ENCODE data around the gene P4HA3. TPM values are rescaled to one million over a fixed set of nuclear protein-coding genes. Genes with fewer than 3 reads are reported as not detected.

Gene P4HA3
- total RNA-seq, 1 experiment from 2014 or later: 3.7 TPM

GRCh38 chr11:74276581-74276980 lies 34.9 kb downstream of the P4HA3 start:
- POLR2A ChIA-PET (ENCODE audit: unreplicated experiment): no interaction called here
- no peak overlapping the region for H3K9ac ChIP-seq (ENCODE audit: low read length)
- TF ChIP-seq CTCF (conservative IDR thresholded peaks at IDR 0.05; ENCODE audit: low read depth, low read length) (no peak), EZH2phosphoT487 (IDR thresholded peaks at IDR 0.05; ENCODE audit: borderline replicate concordance, low read length) (no peak)
- CTCF ChIA-PET: no interaction called here
- no peak for DNase-seq
- no peak overlapping the region for H3K4me3 ChIP-seq (ENCODE audit: low read length)
- H3K36me3 ChIP-seq (ENCODE audit: low read depth, low read length): no peaks in the 10 kb centered on the region
- BruUV-seq (replicated peaks): no TSS peak
- peaks cover 27% of the 10 kb centered on the region for H3K4me1 ChIP-seq (ENCODE audit: insufficient read depth, low read length)
- no peak overlapping the region for H3K4me2 ChIP-seq (ENCODE audit: low read length)
- H4K20me1 ChIP-seq (ENCODE audit: low read length): no peaks in the 10 kb centered on the region
- no peaks in the 10 kb centered on the region for H3K9me3 ChIP-seq (ENCODE audit: low read length)
- H3K27ac ChIP-seq (ENCODE audit: low read length): no peak overlapping the region
- intact Hi-C loops (cut with micrococcal nuclease): loop anchor here (5.0 kb wide), 1 partner anchor 41 kb away; no protein-coding TSS in a partner anchor
- H3K79me2 ChIP-seq (ENCODE audit: low read length): no peaks in the 10 kb centered on the region
- no peaks in the 10 kb centered on the region for H3K9me2 ChIP-seq (replicated peaks; ENCODE audit: low read length)
- H2AFZ ChIP-seq (ENCODE audit: low read length): no peak overlapping the region
- no peak for ATAC-seq
- H3K27me3 ChIP-seq (ENCODE audit: low read length): no peaks in the 10 kb centered on the region
- H3F3A ChIP-seq (ENCODE audit: low read length, unreplicated experiment): peaks cover 5% of the 10 kb centered on the region

- H3K9me3 ChIP-seq (ENCODE audit: low read length): no peaks in the 10 kb centered on the region
- H3K9me2 ChIP-seq (replicated peaks; ENCODE audit: low read length): no peaks in the 10 kb centered on the region
- intact Hi-C loops (cut with micrococcal nuclease): no loop called here
- H3K4me2 ChIP-seq (ENCODE audit: low read length): no peak overlapping the region
- DNase-seq (no peak), ATAC-seq (no peak)
- H3K9ac ChIP-seq (ENCODE audit: low read length): no peak overlapping the region
- no peak for TF ChIP-seq CTCF (conservative IDR thresholded peaks at IDR 0.05; ENCODE audit: low read depth, low read length)
- TF ChIP-seq EZH2 (IDR thresholded peaks at IDR 0.05; ENCODE audit: low read length, unreplicated experiment): no peak
- no peak for TF ChIP-seq EZH2phosphoT487 (IDR thresholded peaks at IDR 0.05; ENCODE audit: borderline replicate concordance, low read length)
- H3K4me1 ChIP-seq (ENCODE audit: insufficient read depth, low read length): peaks cover 7% of the 10 kb centered on the region; the same call in 1 of the 2 replicates
- H3F3A ChIP-seq (ENCODE audit: low read length, unreplicated experiment): no peaks in the 10 kb centered on the region
- POLR2A ChIA-PET (ENCODE audit: unreplicated experiment): no interaction called here
- H2AFZ ChIP-seq (ENCODE audit: low read length): no peak overlapping the region
- H3K36me3 ChIP-seq (ENCODE audit: low read depth, low read length): no peaks in the 10 kb centered on the region
- no peaks in the 10 kb centered on the region for H3K79me2 ChIP-seq (ENCODE audit: low read length)
- BruUV-seq (replicated peaks): no TSS peak
- CTCF ChIA-PET: no interaction called here
- no peak overlapping the region for H3K4me3 ChIP-seq (ENCODE audit: low read length)
- H3K27me3 ChIP-seq (ENCODE audit: low read length): no peaks in the 10 kb centered on the region
- H4K20me1 ChIP-seq (ENCODE audit: low read length): no peaks in the 10 kb centered on the region
- H3K27ac ChIP-seq (ENCODE audit: low read length): no peak overlapping the region
These were observed 39.2 kb downstream of the P4HA3 start for GRCh38 chr11:74272276-74272675.

GRCh38 chr11:74269161-74269811 lies 42.2 kb downstream of the P4HA3 start:
- ATAC-seq (no peak), DNase-seq (no peak)
- Histone ChIP-seq H3F3A (ENCODE audit: low read length, unreplicated experiment) (no peaks in the 10 kb centered on the region), H3K27me3 (ENCODE audit: low read length) (no peaks in the 10 kb centered on the region), H3K4me2 (ENCODE audit: low read length) (no peak overlapping the region), H3K4me3 (ENCODE audit: low read length) (no peak overlapping the region), H3K36me3 (ENCODE audit: low read depth, low read length) (no peaks in the 10 kb centered on the region), H3K9me2 (replicated peaks; ENCODE audit: low read length) (no peaks in the 10 kb centered on the region), H3K79me2 (ENCODE audit: low read length) (no peaks in the 10 kb centered on the region), H3K9me3 (ENCODE audit: low read length) (no peaks in the 10 kb centered on the region), H4K20me1 (ENCODE audit: low read length) (no peaks in the 10 kb centered on the region), H3K9ac (ENCODE audit: low read length) (no peak overlapping the region), H2AFZ (ENCODE audit: low read length) (no peak overlapping the region), H3K4me1 (ENCODE audit: insufficient read depth, low read length) (peaks cover 7% of the 10 kb centered on the region; the same call in 1 of the 2 replicates), H3K27ac (ENCODE audit: low read length) (no peak overlapping the region)
- BruUV-seq (replicated peaks): no TSS peak
- TF ChIP-seq EZH2phosphoT487 (IDR thresholded peaks at IDR 0.05; ENCODE audit: borderline replicate concordance, low read length): no peak
- TF ChIP-seq CTCF (conservative IDR thresholded peaks at IDR 0.05; ENCODE audit: low read depth, low read length): no peak
- TF ChIP-seq EZH2 (IDR thresholded peaks at IDR 0.05; ENCODE audit: low read length, unreplicated experiment): no peak
- ChIA-PET CTCF (no interaction called here), POLR2A (ENCODE audit: unreplicated experiment) (no interaction called here)
- intact Hi-C loops (cut with micrococcal nuclease): no loop called here

Measured in PC-3 (cell line).